HepG2 (cell line): ENCODE data around the gene GAL3ST1. TPM values are rescaled to one million over a fixed set of nuclear protein-coding genes. Genes with fewer than 3 reads are reported as not detected.
A peak's percentile ranks its signal among the peaks of the same experiment; 100 is the strongest.

Source experiments
- BORCS8-MEF2B ChIP-seq: sonication (generic); formaldehyde crosslinking; IDR thresholded peaks from 2 replicates; pipeline ENCODE4 v1.8.0; 2022; ENCODE audit warnings: mild to moderate bottlenecking, missing genetic modification reagents
- EED ChIP-seq: sonication (generic); formaldehyde crosslinking; IDR thresholded peaks from 2 replicates; pipeline ENCODE4 v1.5.0; 2020; ENCODE audit warnings: mild to moderate bottlenecking, missing genetic modification reagents
- HNRNPL ChIP-seq: fragments of 200-400 bp; formaldehyde crosslinking; IDR thresholded peaks from 2 replicates; pipeline ENCODE4 v1.6.1; 2017; ENCODE audit warnings: mild to moderate bottlenecking, low read depth, low read length
- NONO ChIP-seq, 2 experiments: fragments of 450-650 bp in 1 of 2; sonication (generic) in 1 of 2; formaldehyde crosslinking in 1 of 2; IDR thresholded peaks in 1 of 2; conservative IDR thresholded peaks in 1 of 2; 2 replicates each; pipeline versions ENCODE4 v1.6.1 to v1.8.0; 2017 to 2022; ENCODE audit warnings: mild to moderate bottlenecking in 1 of 2, missing genetic modification reagents in 1 of 2, moderate library complexity in 1 of 2
- NR2F6 ChIP-seq, 2 experiments: IDR thresholded peaks; 2 replicates each; pipeline ENCODE4 v1.6.1; 2016; ENCODE audit warnings: antibody characterized with exemption in 1 of 2, mild to moderate bottlenecking in 1 of 2
- PCBP1 ChIP-seq: fragments of 200-400 bp; formaldehyde crosslinking; IDR thresholded peaks from 2 replicates; pipeline ENCODE4 v1.6.1; 2017; ENCODE audit warnings: mild to moderate bottlenecking, low read depth, low read length, borderline replicate concordance
- PRDM10 ChIP-seq: sonication (generic); formaldehyde crosslinking; IDR thresholded peaks from 2 replicates; pipeline ENCODE4 v1.4.0; 2020; ENCODE audit warnings: low read depth, missing genetic modification reagents
- SIN3B ChIP-seq: fragments of 150-350 bp; IDR thresholded peaks from 2 replicates; pipeline ENCODE4 v1.6.1; 2014; ENCODE audit warnings: low read length
- XRCC5 ChIP-seq: fragments of 200-400 bp; formaldehyde crosslinking; optimal IDR thresholded peaks from 2 replicates; pipeline ENCODE3; 2017; ENCODE audit warnings: mild to moderate bottlenecking, low read length
- ZIK1 ChIP-seq: sonication (generic); formaldehyde crosslinking; IDR thresholded peaks from 2 replicates; pipeline ENCODE4 v1.5.0; 2020; ENCODE audit warnings: mild to moderate bottlenecking, low read depth, missing genetic modification reagents, borderline replicate concordance
- ZNF451 ChIP-seq: sonication (generic); formaldehyde crosslinking; IDR thresholded peaks from 2 replicates; pipeline ENCODE4 v1.5.0; 2020; ENCODE audit warnings: mild to moderate bottlenecking, missing genetic modification reagents
- ZNF547 ChIP-seq: sonication (generic); formaldehyde crosslinking; IDR thresholded peaks from 2 replicates; pipeline ENCODE4 v1.5.1; 2020; ENCODE audit warnings: mild to moderate bottlenecking, missing genetic modification reagents
- ZNF616 ChIP-seq: sonication (generic); formaldehyde crosslinking; IDR thresholded peaks from 2 replicates; pipeline ENCODE4 v1.5.0; 2020; ENCODE audit warnings: low read depth, mild to moderate bottlenecking, missing genetic modification reagents
- ZZZ3 ChIP-seq: sonication (generic); formaldehyde crosslinking; IDR thresholded peaks from 2 replicates; pipeline ENCODE4 v1.4.0; 2020; ENCODE audit warnings: missing genetic modification reagents, mild to moderate bottlenecking, borderline replicate concordance
- polyA plus RNA-seq, 8 experiments: library from polyadenylated mRNA; depleted of rRNA in 3 of 8; stranded (reverse) in 7 of 8; unstranded in 1 of 8; fragments of >200 nt; fragmentation: Illumina TruSeq in 4 of 8; extraction: Trizol in 4 of 8; gene quantifications; 2 replicates each; pipeline versions ENCODE4 v1.2.1 to v1.2.3, GENCODE V29; 2011 to 2016; ENCODE audit warnings: low read depth in 4 of 8, missing spikeins in 1 of 8, mixed read lengths in 1 of 8; ENCODE audit not compliant: insufficient read depth in 1 of 8
- total RNA-seq, 5 experiments: library from RNA; depleted of rRNA; stranded (reverse); fragments of >200 nt; fragmentation: Illumina TruSeq; extraction: Trizol; gene quantifications; 2 replicates each; pipeline ENCODE4 v1.2.3, GENCODE V29; 2016; ENCODE audit warnings: low read depth in 1 of 5
- TF ChIP-seq, protein P1 (sequence below): sonication (generic); formaldehyde crosslinking; IDR thresholded peaks from 2 replicates; pipeline ENCODE4 v1.4.0; 2020; ENCODE audit warnings: missing genetic modification reagents, borderline replicate concordance

Gene GAL3ST1
- total and polyA plus RNA-seq, 2 of the 13 experiments (the other 11 are each of a cell fraction or from before 2014, with no cell fraction given) = 4.4 to 14.7 TPM

DNA sequence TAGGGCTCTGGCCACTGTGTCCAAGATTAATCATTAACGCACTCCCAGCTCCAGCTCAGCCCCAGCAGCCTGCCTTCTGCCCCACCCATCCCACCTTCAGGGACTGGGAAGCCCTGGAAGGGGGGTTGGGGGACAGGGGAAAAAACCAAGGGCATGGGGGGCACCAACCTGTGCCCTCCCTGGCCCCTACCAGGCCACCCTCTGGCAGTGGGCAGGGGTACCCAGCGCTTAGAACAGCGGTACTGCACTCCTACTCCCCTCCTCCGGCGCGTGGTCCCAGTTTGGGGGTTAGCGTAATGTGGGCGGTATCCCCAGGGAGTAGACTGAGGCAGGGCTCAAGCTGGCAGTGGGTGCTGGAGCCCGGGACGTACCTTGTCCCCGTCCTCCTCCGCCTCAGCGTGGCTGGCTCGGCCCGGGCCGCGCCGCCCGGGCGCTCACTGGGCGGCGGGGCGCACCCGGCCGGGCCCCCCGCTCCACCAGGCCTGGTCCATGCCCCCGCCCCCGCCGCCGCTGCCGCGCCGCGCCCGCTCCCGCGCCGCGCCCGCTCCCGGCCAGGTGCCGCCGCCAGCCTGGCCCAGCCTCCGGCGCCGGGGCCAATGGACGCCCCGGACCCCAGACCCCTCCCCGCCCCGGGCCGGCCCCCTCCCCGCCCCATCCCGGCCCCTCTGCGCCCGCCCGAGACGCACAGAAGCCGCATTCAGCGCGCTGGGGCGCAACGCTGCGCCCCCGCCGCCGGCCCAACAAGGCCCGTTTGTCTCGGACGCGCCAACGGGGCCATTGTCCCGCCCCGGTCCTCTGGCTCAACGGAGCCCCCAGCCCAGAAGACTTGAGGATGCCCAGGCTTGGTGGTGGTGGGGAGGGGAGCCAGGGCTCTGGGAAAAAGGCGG lies at the start of gene GAL3ST1 (continued):
- TF ChIP-seq NR2F6 (IDR thresholded peaks at IDR 0.05) = no peak
- TF ChIP-seq NR2F6 (CRISPR knock-in tag; IDR thresholded peaks at IDR 0.05) = no peak
- no peak for TF ChIP-seq PRDM10 (CRISPR knock-in tag)
- TF ChIP-seq, protein P1, sequence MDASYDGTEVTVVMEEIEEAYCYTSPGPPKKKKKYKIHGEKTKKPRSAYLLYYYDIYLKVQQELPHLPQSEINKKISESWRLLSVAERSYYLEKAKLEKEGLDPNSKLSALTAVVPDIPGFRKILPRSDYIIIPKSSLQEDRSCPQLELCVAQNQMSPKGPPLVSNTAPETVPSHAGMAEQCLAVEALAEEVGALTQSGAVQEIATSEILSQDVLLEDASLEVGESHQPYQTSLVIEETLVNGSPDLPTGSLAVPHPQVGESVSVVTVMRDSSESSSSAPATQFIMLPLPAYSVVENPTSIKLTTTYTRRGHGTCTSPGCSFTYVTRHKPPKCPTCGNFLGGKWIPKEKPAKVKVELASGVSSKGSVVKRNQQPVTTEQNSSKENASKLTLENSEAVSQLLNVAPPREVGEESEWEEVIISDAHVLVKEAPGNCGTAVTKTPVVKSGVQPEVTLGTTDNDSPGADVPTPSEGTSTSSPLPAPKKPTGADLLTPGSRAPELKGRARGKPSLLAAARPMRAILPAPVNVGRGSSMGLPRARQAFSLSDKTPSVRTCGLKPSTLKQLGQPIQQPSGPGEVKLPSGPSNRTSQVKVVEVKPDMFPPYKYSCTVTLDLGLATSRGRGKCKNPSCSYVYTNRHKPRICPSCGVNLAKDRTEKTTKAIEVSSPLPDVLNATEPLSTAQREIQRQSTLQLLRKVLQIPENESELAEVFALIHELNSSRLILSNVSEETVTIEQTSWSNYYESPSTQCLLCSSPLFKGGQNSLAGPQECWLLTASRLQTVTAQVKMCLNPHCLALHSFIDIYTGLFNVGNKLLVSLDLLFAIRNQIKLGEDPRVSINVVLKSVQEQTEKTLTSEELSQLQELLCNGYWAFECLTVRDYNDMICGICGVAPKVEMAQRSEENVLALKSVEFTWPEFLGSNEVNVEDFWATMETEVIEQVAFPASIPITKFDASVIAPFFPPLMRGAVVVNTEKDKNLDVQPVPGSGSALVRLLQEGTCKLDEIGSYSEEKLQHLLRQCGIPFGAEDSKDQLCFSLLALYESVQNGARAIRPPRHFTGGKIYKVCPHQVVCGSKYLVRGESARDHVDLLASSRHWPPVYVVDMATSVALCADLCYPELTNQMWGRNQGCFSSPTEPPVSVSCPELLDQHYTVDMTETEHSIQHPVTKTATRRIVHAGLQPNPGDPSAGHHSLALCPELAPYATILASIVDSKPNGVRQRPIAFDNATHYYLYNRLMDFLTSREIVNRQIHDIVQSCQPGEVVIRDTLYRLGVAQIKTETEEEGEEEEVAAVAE (CRISPR knock-in tag) = no peak
- TF ChIP-seq HNRNPL = peak; percentile 79; the same call in 1 of the 2 replicates
- peak; percentile 16; the same call in 1 of the 2 replicates for TF ChIP-seq BORCS8-MEF2B (CRISPR knock-in tag)
- 0 out of 2 replicates have a peak, but pooled peaks have one; percentile 1 for TF ChIP-seq ZNF547 (CRISPR knock-in tag)
- no peak for TF ChIP-seq ZZZ3 (CRISPR knock-in tag)
- TF ChIP-seq XRCC5 = peak; percentile 46
- no peak for TF ChIP-seq SIN3B
- no peak for TF ChIP-seq NONO (IDR thresholded peaks at IDR 0.05)
- no peak for TF ChIP-seq NONO (CRISPR knock-in tag; conservative IDR thresholded peaks at IDR 0.05)
- no peak for TF ChIP-seq ZNF451 (CRISPR knock-in tag)
- no peak for TF ChIP-seq PCBP1
- TF ChIP-seq EED = no peak
- TF ChIP-seq ZIK1 = no peak
- TF ChIP-seq ZNF616 (CRISPR knock-in tag) = no peak
